Smooth muscle cell of the brain vasculature (primary cell): ENCODE results near the gene CDC23.
A peak's percentile ranks its signal among the peaks of the same experiment; 100 is the strongest.

Source experiments
- DNase-seq: peaks from one replicate; pipeline ENCODE4 v3.0.0-alpha.2; 2012; ENCODE audit warnings: low read depth, low spot score

Gene CDC23

DNA sequence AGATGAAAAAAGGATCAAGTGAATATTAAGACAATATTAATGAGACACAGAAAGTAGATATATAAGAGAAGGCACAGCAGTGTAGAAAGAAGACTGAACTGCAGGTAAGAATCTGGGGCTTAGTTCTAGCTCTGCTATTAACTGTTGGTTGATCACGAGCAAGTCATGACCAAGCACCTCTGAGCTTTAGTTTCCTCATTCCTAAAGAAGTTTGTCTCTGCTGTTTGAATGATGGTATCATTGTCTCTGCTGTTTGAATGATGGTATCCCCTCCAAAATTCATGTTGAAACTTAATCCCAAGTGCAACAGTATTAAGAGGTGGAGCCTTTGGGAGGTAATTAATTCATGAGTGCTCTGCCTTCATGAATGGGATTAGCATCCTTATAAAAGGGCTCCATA lies 71.4 kb downstream of the CDC23 start:
- no peak for DNase-seq

DNA sequence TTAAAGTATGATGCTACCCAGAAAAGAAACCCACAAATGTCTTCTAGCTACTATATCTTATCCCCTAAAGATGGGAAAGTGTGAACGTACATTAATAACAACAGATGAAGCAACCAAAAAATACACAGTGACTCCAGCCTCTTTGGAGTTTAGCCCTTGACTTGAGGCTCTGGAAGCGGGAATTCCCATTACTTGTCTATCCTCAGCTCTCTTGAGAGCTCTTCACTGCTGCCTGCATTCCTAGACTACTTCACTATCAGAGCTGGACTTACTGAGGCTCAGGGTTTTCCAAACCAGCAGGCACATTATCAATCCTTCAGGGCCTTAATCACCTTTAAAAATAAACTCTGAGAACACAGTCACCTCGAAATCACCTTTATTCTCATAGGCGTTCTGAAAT lies 72.9 kb downstream of the CDC23 start:
- DNase-seq: no peak

GRCh38 chr5:138139781-138140090 lies 73.4 kb downstream of the CDC23 start:
- no peak for DNase-seq

- peak; percentile 28 for DNase-seq
Measured at GRCh38 chr5:138138949-138139780, 74.0 kb downstream of the CDC23 start, which contains the start of gene NME5. TSS of gene NME5 (minus strand) at chr5:138139428. CDS start at chr5:138138780, 648 bp downstream.
